ENCODE data around the gene KDELR1. TPM values are rescaled to one million over a fixed set of nuclear protein-coding genes. Genes with fewer than 3 reads are reported as not detected.

KDELR1 gene
- total RNA-seq, 1 experiment from 2014 or later, result 111 TPM

DNA sequence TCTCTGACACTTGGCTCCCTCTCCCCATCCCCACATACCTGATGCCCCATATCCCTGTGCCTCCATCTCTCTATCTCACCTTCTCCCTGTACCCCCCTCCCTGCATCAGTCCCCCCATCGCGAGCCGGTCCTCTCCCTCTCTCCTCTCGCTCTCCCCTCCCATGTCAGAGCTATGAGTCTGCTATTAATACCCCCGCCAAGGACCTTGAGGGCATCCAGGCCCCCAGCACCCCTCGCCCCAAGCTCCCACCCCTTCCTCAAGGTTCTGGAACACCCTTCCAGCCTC is 3.8 kb upstream of the KDELR1 start:
- no peaks in the 10 kb centered on the region for H3K27me3 ChIP-seq (ENCODE audit: control insufficient read depth, insufficient read depth, low read length)
- TF ChIP-seq TCF7L2 (IDR thresholded peaks at IDR 0.05; ENCODE audit: low read depth, low read length), result no peak
- TF ChIP-seq SIN3A (IDR thresholded peaks at IDR 0.05; ENCODE audit: borderline replicate concordance, insufficient read depth, low read depth, low read length), result no peak
- TF ChIP-seq CTCF (IDR thresholded peaks at IDR 0.05), result no peak
- TF ChIP-seq POLR2AphosphoS5 (IDR thresholded peaks at IDR 0.05; ENCODE audit: low read depth, low read length), result no peak
- no peak for TF ChIP-seq REST (IDR thresholded peaks at IDR 0.05; ENCODE audit: insufficient read depth in 1 of 2, low read depth in 2 of 2, low read length in 1 of 2)
- ATAC-seq (no peak), DNase-seq (ENCODE audit: low read depth, low spot score) (no peak)
- POLR2A ChIA-PET, result no interaction called here
- no peaks in the 10 kb centered on the region for H3K9me3 ChIP-seq (ENCODE audit: control insufficient read depth, insufficient read depth, low read depth, low read length)
- peaks cover 33% of the 10 kb centered on the region for H3K4me1 ChIP-seq (ENCODE audit: control insufficient read depth, insufficient read depth, low read length)
- BruUV-seq (replicated peaks), result no TSS peak
- H3K36me3 ChIP-seq (ENCODE audit: control insufficient read depth, insufficient read depth, low read length), result peaks cover 11% of the 10 kb centered on the region; the same call in 1 of the 2 replicates
- no peak overlapping the region for H3K27ac ChIP-seq (ENCODE audit: low read length)
- intact Hi-C loops (cut with micrococcal nuclease; ENCODE audit: unreplicated experiment) (no loop called here), in situ Hi-C loops (cut with HindIII; ENCODE audit: low pct_unique_long_range_greater_than_20kb, low sequenced_read_pairs) (no loop called here)
- CTCF ChIA-PET, result no interaction called here
- peak overlapping the region; percentile 39 to 67 for H3K4me3 ChIP-seq (ENCODE audit: low read depth in 2 of 2, low read length in 2 of 2)

DNA sequence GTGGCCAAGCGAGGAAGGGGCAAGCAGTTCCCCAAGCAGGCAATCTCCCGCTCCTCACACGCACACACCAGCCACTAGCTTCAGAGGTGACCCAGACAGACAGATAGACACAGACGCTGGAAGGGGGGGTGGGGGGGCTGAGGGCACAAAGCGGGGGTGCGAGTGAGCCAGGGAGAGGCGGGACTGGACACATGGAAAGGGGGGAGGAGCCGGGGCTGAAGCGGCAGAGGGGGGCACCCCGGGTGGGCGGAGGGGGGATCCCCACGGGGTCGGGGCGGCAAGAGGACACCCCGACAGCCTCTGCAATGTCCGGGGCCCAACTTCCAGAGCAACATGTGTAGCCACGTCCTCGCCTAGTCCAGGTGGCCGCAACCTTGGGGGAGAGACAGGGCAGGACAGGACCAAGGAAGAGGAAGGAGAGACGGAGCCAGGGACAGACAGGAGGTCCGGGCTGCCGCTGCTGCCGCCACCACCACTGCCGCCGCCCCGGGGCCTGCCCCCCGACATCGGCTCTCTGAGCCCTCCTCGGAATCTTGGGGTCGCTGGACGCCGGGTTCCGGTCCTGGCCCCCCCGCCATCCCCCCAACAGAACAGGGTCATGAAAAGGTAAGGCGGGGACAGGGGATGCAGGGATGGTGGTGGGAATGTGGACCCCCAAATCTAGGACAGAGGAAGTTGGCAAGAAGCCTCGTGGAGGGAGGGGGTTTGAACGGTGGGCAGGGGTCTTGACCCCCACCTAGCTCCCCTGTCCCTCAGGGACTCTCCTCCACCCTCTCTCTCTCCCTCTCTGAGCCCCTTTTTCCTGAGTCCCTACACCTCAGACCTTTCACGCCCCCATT is 3.2 kb upstream of the KDELR1 start:
- Histone ChIP-seq H3K9me3 (ENCODE audit: control insufficient read depth, insufficient read depth, low read depth, low read length) (no peaks in the 10 kb centered on the region), H3K4me3 (ENCODE audit: low read depth in 2 of 2, low read length in 2 of 2) (peak overlapping the region; percentile 39 to 67), H3K27ac (ENCODE audit: low read length) (0 out of 2 replicates have a peak overlapping the region, but pooled peaks have one; percentile 54), H3K36me3 (ENCODE audit: control insufficient read depth, insufficient read depth, low read length) (peaks cover 12% of the 10 kb centered on the region; the same call in 1 of the 2 replicates), H3K4me1 (ENCODE audit: control insufficient read depth, insufficient read depth, low read length) (peaks cover 33% of the 10 kb centered on the region), H3K27me3 (ENCODE audit: control insufficient read depth, insufficient read depth, low read length) (no peaks in the 10 kb centered on the region)
- ChIA-PET CTCF (no interaction called here), POLR2A (interaction anchor here (0.6 kb wide), 1 partner anchor 11 kb away, joined by 7 read pairs; no protein-coding TSS in a partner anchor)
- intact Hi-C loops (cut with micrococcal nuclease; ENCODE audit: unreplicated experiment), result no loop called here
- BruUV-seq (replicated peaks), result no TSS peak
- DNase-seq (ENCODE audit: low read depth, low spot score) (no peak), ATAC-seq (no peak)
- in situ Hi-C loops (cut with HindIII; ENCODE audit: low pct_unique_long_range_greater_than_20kb, low sequenced_read_pairs), result no loop called here
- TF ChIP-seq TCF7L2 (IDR thresholded peaks at IDR 0.05; ENCODE audit: low read depth, low read length), result no peak
- no peak for TF ChIP-seq CTCF (IDR thresholded peaks at IDR 0.05)
- no peak for TF ChIP-seq POLR2AphosphoS5 (IDR thresholded peaks at IDR 0.05; ENCODE audit: low read depth, low read length)
- TF ChIP-seq REST (IDR thresholded peaks at IDR 0.05; ENCODE audit: insufficient read depth in 1 of 2, low read depth in 2 of 2, low read length in 1 of 2), result no peak

All from Panc1 (cell line).